Superior temporal gyrus (tissue), 1 donor: ENCODE data around the gene ARHGAP26.

Source experiments
- DNase-seq: peaks from one replicate; pipeline ENCODE4 v3.0.0-alpha.2; 2016; ENCODE audit errors: extremely low spot score

Gene ARHGAP26

DNA sequence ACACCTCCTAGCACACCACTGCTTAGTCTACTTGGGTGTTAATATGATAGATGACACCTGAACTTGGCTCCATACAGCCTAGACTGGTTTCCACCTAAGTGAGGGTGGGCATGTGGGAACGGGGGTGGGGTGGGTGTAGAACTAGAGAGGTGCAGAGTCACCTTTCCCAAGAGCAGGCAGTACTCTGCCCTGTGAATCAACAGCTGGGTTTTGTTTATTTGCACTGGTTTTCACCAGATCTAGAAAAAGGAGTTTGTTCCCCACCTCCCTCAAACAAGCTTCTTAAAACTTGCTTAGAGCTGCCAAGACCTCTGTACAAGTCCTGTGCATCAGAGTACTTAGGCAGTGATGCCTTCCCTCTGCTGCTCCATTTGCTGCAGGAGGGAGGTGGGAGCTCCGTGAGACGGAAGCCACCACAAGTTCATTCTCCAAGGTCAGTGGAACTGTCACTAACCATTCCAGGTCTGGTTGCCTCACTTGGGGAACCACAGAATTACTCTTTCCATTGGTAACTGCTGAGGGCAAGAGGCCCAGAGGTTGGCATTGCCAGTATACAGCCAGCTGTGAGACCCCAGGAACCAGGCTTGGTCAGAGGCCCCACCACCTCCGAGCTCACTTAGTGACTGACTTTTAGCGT lies 469.8 kb downstream of the ARHGAP26 start:
- no peak for DNase-seq

DNA sequence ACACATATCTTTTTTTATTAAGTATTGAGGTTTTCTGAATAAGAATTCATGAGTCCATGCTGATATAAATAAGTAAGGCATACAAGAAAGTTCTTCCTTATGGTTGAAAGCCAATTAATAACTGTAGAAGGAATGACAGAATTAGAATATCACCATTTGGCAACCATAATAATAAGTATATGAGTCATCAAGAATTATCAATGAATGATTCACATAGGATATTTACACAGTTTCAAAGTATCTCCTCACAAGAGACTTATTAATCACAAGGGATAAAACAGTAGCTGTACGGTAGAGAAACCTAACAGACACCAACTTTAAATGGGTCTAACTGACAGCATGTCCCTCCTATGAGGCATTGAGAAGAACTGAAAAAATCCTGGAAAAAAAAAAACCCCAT lies 471.7 kb downstream of the ARHGAP26 start:
- no peak for DNase-seq

DNA sequence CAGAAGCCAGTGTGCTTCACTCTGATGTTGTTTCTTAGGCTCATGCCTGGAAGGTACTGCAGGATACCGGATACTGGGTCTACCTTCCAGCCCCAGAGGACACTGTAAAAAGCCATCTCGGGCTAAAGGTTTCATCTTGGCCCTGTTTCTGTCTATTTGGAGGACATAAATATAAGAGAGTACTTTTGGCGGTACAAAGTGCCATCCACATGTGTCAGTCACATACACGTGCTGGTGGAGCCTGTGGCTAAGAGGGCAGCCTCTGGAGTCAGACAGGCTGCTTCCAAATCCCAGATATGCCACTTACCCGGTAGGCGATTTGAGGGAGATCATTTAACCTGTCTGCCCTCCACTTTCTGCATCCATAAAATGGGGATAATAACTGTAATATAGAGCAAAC lies 472.9 kb downstream of the ARHGAP26 start:
- no peak for DNase-seq

DNA sequence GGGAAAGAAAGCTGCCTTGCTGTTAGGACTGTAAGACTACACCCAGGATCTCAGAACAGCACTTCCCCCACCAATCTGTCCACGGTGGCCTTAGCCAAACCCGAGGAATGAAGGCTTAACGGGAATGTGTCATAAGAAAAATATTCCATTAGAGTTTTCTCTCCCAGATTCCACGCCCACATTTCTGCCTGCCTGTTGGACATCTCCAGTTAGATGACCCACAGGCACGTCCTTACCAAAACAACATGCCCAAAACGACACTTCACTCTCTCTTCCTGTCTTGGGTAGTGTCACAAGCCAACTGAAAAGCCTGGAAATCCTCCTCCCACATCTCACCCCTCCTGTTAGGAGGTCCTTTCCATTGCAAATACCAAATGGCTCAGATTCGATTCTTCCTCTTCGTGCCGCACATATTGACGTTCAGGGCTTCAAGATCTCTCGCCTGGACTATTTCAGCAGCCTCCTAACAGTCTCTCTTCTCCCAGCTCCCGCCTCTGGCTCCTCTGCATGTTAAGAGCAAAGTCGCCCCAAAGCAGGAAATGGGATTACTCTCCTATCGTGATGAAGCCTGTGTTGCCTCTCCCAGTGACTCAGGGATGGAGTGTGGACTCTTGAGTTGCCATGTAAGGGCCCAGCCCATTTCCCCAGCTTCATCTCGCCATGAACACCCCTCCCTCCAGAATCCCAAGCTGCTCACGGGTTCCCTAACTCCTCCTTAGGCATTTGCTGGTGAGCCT lies 474.0 kb downstream of the ARHGAP26 start:
- peak; percentile 55 for DNase-seq

DNA sequence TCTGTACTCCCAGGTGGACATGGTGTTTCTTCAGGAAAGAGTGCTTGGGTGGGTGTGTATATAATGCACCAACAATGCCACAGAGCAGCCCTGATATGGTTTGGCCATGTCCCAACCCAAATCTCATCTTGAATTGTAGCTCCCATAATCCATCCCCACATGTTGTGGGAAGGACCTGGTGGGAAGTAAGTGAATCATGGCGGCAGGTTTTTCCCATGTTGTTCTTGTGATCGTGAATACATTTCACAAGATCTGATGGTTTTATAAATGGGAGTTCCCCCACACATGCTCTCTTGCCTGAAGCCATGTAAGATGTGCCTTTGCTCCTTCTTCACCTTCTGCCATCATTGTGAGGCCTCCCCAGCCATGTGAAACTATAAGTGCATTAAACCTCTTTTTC lies 474.8 kb downstream of the ARHGAP26 start:
- DNase-seq = no peak

DNA sequence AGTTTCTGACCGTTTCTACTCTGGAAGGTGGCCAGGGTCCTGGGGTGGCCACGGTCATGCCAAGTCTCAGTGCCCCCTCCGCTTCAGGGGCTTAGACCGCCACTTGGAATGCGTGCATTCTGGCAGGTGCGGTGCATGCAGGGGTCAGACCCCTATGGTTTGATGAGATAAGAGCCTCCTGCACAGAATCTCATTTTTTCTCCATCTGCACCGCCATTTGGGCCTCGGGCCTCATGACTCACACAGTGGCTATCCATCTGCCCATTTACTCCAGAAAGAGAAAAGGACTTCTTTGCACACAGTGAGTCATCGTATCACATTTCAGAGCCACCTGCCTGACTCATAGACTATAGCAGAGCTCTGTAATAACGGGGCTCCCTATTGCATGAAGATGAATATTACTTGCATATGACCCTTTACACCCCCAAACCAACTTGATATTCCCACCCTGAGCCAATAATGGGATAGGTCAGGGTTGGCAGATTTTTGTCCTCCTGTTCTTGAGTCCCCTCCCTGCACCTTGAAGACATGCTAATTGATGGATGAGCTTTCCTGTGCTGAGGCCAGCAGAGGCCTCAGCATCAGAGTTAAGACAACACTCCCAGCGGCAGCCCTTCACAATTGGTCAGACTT lies 475.9 kb downstream of the ARHGAP26 start:
- peak; percentile 72 for DNase-seq

DNA sequence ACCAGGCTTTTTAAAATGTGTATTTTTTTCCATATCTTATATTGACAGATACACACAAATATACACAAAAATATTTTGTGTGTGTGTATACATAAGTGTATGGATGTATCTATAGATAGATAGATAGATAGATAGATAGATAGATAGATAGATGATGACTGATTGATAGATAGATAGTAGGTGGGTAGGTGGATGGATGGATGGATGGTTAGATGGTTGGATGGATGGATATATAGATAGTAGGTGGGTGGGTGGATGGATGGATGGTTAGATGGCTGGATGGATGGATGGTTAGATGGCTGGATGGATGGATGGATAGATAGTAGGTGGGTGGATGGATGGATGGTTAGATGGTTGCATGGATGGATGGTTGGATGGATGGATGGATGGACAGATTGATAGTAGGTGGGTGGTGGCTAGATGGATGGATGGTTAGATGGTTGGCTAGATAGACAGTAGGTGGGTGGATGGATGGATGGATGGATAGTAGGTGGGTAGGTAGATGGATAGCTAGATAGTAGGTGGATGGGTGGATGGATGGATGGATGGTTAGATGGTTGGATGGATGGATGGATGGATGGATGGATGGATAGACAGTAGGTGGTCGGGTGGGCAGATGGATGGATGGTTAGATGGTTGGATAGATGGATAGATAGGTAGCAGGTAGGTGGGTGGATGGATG lies 477.1 kb downstream of the ARHGAP26 start:
- DNase-seq = no peak

DNA sequence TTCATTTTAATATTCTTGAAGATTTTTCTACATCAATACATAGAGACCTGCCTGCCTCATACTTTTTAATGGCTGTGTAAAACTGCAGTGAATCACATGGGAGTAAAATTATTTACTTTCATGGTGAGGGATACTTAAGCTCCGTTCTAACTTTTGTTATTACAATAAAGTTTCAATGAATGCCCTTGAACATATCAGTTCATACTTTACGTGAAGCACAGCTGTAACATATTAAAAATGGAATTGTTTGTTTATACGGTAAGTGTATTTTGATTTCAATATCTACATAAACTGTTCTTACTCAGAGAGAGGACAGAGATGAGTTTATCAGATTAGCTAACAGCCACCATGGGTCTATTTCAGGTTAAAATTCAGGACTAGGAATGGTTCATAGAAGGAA lies 478.2 kb downstream of the ARHGAP26 start:
- no peak for DNase-seq

DNA sequence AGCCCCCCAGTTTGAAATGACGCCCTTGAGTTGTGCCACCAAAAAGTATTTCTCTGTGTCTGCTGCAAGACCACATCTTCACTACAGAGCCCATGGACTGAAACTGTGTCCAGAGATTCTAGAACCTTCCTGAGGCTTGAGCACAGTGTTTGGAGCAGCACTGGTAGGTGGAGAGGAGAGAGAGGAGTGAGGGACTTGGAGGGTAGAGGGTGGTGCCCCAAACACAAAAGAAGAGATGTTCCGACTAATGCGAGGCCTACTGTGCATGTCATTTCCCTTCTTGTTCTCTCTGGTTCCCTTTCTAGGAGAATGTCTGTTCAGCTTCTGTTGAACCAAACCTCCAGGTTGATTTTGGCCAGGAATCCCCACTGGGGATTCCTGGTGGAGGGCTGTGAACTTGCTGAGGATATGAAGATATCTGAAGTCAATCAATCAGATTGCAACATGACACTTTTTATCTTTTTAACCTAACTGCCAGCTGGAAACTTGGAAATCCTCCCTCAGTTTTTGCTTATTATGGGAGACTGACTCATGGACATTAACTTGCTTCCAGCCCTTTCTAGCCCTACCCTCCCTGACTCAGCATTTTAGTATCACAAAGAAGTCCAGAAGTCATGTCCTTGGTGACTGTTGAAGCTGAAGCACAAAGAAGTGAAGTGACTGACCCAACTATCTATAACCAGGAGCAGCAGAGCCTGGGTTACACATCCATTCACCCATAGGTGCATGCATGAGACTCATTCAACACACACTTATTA lies 478.8 kb downstream of the ARHGAP26 start:
- no peak for DNase-seq

DNA sequence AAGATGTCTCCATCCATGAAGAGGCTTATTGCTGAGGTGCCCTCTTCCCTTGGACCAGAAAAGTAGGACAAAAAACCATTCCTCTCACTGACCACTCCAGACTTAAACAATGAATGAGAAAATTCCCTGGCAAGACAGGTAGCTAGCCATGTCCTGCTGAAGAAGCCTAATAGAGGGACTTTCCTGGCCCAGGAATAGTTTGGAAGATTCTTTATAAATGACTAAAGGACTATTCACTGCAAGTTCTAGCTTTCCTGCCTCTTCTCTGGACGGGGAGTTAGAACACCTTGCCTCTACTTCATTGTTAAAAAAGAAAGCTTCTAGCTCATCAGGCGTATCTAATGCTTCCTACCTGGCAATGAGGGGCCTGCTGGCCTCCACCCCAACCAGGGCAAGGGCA lies 479.7 kb downstream of the ARHGAP26 start:
- DNase-seq = no peak

DNA sequence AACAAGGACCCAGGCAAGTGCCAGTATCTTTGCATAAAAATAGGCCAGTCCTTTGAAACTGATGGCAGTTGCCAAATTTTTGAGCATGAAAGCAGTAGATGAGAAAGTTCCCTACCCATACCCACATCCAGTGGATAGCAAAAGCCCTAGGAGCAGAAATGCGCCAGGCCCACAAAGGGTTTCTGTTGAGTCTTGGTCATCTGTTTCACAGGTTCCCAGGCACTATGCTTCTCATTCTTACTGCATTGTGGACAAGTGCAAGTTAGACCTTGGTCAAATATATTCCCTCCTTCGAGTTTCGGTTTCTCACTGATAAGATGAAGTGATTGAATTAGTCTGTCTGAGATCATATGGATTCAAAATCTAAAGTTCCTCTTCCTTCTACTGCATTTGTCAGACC lies 481.0 kb downstream of the ARHGAP26 start:
- no peak for DNase-seq

DNA sequence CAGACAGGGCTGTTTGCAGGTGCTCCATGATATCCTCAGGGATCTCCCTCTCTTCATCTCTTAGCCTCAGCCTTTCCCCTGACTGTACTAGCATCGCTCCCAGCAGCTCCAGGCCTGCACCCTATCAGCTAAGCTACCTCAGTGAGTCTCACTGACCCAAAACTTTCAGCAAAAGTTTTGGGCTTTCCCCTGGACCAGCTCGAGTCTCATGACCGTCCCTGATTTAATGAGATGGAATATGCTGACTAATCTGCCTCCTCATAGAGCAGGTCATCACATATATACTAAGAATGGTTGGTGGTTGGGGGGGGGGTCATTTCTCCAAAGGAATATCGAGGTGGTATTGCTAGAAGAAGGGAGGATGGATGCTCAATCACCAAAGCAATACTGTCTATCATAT lies 481.8 kb downstream of the ARHGAP26 start:
- DNase-seq = no peak

DNA sequence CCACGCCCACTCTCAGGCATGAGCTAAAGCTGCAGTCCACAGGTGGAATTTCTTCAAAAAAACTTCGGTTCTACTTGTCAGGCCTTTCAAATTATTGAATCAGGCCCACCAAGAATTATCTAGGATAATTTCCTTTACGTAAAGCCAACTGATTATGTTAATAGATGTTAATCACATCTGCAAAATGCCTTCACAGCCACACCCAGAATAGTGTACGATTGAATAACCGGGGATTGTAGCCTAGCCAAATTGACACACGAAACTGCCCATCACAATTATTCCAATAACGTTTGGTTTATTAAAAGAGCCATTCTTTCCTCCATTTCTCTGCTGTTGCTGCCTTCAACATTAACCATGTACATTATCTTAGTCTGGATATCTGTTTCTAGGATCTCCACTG lies 484.6 kb downstream of the ARHGAP26 start:
- DNase-seq = no peak

DNA sequence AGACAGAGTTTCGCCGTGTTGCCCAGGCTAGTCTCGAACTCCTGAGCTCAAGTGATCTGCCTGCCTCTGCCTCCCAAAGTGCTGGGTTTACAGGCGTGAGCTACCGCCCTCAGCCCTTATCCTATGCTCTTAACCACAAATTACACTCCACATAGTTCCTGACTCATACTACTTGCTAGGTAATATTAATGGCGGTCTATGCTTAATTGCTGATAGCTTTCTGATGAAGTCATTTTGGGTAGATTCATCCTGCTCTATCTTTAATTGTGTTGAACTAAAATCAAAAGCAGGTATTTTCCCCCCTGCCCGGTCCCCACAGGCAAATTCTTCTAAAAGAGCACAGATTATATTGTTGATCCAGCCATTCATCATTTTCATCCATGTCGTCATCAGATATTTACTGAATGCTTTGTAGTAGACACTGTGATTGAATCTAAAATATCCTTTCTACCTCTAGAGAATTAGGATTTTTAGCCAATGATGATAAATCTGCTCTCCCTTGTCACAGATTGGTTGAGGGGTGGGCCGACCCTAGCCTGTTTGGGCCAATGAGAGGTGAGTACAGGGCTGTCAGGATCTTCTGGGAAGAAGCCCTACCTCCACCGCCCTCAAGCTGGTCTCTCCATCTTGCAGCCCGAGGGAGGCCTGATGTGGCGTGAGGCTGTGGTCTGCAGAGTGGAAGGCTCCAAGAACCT lies 488.5 kb downstream of the ARHGAP26 start:
- no peak for DNase-seq

DNA sequence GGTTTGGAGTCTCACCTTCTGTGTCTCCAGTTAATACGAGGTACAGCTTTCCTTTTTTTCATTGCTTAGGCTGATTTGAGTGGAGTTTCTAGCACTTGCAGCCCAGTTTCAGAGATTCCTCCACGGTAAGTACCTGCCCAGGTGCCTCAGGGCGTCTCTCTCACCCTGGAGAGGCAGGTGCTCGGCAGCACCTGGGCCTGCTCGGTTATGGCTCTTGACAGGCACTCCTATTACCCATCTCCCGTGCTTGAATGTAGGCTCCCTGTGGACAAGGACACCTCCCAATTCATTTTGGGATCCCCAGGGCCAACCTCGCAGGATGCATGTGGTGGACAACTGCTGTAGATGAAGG lies 489.1 kb downstream of the ARHGAP26 start:
- no peak for DNase-seq

DNA sequence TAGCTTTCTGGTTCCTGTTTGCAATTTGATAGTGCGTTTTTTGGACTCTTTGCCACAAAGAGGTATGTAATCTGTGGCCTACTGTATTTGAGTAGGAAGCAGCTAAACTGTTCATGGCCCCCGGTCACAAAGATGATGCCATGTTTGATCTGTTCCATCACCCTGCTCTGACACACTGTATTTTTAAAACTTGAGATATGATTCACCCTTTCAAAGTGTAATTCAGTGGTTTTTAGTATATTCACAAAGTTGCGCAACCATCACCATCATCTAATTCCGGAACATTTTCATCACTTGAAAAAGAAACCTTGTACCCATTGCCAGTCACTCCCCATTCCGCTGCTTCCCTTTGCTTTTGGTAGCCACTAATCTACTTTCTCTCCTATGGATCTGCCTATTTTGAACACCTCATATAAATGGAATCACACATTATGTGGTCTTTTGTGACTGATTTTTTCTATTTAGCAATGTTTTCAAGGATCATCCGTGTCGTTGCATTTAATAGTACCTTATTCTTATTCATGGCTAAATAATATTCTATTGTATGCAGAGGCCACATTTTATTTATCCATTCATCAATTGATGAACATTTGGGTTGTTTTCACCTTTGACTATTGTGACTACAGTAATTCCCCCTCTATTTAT lies 491.7 kb downstream of the ARHGAP26 start:
- no peak for DNase-seq

DNA sequence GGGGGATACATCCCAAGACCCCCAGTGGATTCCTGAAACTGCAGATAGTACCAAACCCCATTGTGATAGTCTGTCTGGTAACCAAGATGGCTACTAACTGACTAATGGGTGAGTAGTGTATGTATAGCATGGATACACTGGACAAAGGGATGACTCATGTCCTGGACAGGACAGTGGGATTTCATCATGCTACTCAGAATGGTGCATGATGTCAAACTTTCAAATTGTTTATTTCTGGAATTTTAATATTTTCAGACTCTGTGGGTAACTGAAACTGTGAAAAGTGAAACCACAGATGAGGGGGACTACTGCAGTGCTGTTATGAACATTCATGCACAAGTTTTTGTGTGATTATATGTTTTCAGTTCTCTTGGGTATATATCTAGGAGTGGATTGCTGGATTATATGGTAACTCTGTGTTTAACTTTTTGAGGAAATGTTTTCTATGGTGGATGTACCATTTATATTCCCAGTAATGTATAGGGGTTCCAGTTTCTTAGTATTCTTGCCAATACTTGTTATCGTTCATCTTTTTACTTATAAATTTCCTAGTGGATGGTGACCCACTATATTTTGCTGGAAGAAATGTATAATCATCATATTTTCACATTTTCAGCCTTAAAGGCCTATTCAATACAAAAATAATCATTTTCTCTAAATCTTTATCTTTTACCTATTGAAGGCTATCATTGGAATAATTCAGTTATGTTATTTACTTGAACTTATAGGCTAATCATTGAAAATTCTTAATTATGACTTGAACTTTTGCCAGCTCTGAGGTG lies 492.4 kb downstream of the ARHGAP26 start:
- DNase-seq = no peak

DNA sequence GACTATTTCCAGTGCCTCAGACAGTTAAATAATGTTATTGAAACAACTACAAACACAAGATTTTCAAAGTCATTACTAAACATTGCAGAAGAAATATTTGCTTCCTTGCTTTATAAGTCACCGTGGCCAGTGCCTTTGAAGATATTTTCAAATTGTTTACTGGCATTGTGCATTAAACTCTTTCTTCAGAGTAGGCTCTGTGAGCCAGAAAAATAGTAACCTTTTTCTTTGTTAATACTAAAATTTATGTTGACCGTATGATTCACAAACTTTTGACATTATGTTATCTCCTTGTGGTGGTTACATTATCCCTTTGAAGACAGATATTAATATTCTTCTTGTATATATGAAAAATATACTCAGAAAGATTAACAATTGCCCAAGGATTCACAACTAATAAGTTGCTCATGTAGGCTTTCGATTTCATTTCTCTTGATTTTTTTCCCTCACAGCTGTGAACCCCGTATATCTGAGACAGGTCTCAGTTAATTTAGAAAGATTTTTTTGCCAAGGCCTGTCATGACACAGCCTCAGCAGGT lies 493.2 kb downstream of the ARHGAP26 start:
- DNase-seq = no peak

DNA sequence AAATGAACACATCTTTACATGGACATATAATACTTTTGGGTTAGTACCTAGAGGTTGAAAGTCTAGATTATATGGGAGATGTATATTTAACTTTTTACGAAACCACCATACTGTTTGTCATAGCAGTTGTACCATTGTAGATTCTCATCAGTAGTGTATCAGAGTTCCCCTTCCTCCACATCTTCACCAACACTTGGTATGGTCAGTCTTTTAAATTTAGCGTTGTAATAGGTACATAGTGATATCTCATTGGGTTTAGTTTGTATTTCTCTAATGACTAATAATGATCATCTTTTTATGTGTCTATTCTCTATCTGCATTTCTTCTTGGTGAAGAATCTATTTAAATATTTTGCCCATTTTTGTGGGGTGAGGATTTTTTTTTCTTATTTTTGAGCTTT lies 495.8 kb downstream of the ARHGAP26 start:
- DNase-seq = no peak

DNA sequence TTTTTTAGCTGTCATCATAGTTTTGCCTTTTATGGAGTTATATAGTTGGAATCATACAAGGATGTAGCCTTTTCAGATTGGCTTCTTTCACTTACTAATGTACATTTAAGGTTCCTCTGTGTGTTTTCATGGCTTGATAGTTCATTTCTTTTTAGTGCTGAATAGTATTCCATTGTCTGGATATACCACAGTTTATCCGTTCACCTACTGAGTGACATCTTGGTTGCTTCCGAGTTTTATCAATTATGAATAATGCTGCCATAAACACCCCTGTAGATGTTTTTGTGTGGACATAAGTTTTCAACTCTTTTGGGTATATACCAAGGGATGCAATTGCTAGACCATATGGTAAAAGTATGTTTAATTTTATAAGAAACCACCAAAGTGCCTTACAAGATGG lies 497.0 kb downstream of the ARHGAP26 start:
- DNase-seq = no peak
